ENCODE measurements around the gene RBFOX2.
"Not testable (repeated sequence)": the region's sequence is repeated elsewhere in the genome, so short reads cannot be mapped to it uniquely, and the experiment has no call there.

The RBFOX2 gene

DNA sequence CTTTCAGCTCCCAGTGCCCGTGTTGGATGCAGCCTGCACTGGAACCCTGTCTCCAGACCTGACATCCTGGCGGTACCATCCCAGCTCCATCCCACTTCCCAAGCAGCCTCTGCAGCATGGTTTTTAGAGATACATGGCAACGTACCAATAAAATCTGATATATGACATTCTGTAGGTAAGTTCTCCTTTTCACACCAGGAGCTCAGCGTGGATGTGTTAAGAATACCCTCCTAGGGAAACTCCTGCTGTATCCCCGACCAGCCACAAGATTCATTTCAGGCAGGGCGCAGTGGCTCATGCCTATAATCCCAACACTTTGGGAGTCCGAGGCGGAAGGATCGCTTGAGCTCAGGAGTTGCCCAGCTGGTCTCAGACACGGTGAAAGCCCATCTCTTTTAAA, 295.6 kb downstream of the RBFOX2 start:
- DNase-seq, result no peak

DNA sequence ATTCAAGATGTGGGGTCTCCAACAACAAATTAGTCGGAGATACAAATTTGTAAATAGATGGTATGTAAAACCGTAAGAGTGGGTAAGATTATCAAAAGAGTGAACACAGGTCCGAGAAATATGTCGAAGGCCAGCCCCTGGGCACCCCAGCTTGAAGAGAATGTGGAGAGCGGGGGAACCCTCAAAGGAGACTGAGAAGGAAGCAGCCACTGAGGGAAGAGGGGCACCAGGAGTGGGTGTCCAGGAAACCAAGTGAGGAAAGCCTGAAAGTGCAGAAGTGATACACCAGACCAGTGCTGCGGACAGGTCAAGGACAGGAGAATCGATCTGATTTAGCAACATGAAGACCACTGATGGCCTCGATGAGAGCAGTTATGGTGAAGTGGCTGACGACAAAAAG, 296.5 kb downstream of the RBFOX2 start:
- no peak for DNase-seq

DNA sequence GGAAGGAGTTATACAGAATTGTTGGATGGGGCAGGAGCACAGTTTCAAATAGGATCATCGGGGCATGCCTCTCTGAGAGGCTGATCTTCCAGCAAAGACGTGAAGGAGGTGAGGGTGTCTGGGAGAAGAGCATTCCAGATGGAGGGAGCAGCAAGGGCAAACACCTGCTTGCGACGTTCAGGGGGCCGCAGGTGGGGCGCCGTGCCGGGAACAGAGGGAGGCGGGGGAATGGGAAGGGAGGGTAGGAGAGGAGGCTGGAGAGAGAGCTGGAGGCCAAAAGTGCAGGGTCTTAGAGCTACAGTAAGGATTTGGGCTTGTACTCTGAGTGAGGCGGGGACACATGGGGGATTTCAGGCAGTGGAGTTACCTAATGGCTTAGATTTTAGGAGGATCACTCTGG, 297.3 kb downstream of the RBFOX2 start:
- DNase-seq, result no peak

DNA sequence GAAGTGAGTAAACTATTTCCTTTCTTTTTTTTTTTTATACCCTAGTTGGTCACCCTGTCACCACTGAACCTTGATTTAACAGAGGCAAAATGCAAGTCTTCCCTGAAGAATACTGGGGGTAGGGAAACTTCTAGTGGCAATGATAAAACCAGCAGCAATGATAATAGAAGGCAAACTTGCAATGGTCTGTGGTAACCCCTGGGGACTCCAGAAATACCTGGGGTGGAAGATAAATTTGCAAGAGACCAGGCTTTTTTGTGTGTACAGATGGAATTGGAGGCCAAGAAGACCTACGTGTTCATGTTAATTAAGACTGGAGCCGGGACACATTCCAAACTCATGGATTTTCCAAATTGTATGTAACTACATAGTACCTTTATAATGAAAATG, 299.3 kb downstream of the RBFOX2 start:
- DNase-seq, result no peak

DNA sequence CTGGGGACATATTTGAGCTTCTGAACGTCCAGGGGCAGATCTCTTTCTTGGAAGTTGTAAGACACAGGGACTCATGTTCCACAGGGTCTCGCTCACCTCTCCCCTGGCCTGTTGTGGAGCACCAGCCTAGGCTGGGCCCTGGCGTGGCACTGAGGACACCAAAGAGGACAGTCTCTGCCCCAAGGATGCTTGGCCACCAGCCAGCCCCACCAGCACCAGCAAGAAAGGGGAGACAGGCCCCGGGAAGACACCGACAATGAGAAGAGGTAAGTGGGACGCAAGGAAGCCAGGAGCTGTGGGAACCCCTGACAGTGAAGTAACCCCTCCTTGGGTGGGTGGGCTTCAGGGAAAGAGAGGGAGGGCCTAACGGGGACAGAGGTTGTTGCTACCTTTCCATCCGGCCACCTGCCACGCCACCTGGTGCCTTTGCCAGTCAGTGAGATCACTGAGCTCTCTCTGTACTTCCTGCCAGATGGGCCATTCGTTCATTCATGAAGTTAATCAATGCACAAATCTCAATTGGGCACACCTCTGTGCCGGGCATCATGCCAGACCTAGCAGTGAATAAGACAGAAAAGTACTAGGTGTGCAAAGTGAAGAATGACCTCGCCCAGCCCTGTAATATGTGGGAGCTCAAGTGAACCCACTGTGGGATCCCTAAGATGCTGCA, 299.9 kb downstream of the RBFOX2 start:
- DNase-seq, result no peak

DNA sequence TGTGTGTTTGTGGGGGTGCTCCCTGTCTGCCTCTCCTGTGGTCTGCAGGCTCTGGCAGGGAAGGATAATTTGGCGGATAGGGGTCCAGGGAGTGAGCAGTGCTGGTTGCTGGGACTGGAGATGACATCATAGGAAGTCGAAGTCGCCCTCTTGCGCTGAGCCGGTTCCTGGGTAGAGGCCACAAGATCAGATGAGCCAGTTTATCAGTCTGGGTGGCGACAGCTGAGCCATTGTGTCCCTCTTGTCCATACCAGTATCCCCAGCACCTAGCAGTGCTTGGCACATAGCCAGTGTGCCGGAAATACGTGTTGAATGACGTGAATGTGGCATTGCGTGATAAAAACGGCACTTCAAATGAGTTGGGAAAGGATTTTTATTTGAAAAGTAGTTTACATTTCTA, 301.2 kb downstream of the RBFOX2 start:
- DNase-seq, result no peak

DNA sequence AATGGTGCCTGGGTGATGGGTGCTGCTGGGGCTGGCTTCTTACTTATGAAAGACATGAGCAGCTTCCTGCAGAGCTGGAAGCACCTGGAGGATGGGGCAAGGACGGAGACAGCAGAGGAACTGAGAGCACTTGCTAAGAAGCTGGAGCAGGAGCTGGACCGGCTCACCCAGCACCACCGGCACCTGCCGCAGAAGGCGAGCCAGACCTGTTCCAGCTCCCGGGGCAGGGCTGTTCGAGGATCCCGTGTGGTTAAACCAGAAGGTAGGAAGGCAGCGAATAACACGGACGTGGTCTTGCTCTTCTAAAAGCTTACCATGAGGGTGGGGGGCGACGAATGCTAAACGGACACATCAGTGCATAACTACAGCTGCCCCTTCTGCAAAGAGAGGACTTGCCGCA, 301.7 kb downstream of the RBFOX2 start:
- DNase-seq, result no peak

DNA sequence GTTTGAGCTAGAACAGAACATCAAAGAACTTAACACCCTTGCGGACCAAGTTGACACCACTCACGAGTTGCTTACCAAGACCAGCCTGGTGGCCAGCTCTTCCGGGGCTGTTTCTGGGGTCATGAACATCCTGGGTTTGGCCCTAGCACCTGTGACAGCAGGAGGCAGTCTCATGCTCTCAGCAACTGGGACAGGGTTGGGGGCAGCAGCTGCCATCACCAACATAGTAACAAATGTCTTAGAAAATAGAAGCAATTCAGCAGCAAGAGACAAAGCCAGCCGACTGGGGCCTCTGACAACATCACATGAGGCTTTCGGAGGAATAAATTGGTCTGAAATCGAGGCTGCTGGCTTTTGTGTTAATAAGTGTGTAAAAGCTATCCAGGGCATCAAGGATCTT, 302.2 kb downstream of the RBFOX2 start:
- DNase-seq, result no peak

DNA sequence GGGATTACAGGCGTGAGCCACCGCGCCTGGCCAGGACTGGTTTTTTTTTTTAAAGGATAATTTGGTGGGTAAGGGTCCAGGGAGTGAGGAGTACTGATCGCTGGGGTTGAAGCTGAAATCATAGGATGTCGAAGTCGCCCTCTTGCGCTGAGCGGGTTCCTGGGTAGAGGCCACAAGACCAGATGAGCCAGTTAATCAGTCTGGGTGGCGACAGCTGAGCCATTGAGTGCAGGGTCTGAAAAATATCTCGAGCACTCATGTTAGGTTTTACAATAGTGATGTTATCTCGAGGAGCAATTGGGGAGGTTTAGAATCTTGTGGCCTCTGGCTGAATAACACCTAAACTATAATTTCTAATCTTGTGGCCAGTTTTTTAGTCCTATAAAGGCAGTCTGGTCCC, 303.1 kb downstream of the RBFOX2 start:
- DNase-seq, result no peak

DNA sequence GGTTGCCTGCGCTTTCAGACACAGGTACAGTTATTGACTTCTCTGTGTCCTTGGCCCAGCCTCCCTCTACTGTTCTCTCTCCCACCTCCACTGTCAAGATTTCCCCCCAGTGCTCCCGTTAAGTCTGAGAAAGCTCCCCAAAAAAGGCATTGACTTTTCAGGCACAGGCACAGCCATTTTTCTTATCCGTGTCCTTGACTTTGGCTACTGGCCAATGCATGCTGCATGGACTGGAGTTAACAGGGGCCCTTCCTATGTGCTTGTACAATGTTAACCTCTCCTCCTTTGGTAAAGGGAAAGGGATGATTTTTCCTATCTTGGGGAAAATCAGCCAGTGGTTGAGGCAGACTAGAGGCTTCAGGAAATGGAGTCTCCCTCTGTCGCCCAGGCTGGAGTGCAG, 306.7 kb downstream of the RBFOX2 start:
- no peak for DNase-seq

DNA sequence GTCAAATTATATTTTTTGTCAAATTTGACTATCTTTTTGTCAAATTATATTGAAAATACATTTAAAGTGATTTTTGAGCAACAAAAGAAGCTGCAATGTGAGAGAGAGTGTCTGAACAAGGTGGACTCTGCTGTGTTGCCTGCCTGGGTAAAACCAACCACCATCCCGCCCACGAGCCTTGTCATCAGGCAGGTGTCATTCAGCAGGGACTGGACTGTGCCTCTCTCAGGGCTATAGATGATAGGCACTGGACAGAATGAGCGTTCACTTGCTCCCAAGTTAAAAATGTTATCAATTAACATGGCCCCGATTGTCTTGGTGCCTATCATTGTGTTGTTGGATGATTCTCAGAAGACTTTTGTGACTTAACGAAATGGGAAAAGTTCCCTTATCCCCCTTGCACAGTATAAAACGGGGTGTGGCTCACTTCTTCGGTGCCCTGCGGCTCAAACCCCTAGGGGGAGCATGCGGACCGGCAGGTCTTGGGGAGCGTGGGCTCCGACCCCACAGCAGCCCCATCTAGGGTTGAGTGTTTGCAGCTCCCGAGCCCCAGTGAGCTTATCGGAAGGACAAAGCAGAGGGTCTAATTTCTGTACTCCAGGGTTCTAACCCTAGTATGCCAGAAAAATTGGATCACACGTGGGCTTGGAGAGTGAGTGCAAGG, 309.3 kb downstream of the RBFOX2 start:
- DNase-seq, result no peak

DNA sequence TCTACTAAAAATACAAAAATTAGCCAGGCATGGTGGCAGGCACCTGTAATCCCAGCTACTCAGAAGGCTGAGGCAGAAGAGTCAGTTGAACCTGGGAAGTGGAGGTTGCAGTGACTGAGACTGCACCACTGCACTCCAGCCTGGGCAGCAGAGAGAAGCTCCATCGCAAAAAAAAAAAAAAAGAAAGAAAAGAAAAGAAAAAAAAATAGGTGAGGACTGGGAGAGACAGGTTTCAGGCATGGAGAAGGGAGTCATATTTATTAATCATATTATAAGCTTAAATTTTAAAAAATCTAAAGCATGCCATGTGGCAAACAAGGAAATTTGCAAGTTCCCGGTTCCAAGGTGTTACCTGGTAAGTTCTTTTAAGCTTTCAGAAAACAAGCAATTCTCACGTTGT, 311.1 kb downstream of the RBFOX2 start, which contains the start of gene APOL5:
TSS of gene APOL5 (plus strand) at position 301 of the 400 bp plus-strand sequence. CDS start at position 301, 0 bp downstream.
- DNase-seq, result no peak

DNA sequence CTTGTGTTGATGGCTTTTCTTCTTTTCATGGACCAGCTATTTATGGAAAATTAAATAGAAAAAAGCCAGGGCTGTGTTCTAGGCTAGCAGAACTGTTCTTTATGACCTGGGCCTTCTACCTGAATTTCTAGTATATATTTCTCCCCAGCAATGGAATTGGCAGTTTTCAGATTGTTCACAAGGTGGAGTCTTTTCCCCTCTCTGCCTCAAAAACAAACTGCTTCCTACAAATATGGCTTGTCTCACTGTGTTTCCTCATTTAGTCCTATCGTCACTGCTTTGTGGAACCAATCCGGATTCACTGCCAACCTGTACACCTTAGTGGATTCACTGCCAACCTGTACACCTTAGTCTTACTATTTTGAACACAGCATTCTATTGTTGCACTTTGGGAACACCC, 316.0 kb downstream of the RBFOX2 start:
- no peak for DNase-seq

DNA sequence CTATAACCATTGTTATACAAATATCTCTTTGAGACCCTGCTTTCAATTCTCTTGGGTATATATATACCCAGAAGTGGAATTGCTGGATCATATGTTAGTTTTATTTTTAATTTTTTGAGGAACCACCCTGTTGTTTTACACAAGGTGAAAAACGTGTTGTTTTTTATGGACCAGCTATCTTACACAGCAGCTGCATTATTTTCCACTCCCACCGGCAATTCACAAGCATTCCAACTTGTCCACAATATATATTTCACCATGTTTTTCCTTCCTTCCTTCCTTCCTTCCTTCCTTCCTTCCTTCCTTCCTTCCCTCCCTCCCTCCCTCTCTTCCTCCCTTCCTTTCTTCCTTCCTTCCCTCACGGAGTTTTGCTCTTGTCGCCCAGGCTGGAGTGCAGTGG, 317.3 kb downstream of the RBFOX2 start:
- no peak for DNase-seq

DNA sequence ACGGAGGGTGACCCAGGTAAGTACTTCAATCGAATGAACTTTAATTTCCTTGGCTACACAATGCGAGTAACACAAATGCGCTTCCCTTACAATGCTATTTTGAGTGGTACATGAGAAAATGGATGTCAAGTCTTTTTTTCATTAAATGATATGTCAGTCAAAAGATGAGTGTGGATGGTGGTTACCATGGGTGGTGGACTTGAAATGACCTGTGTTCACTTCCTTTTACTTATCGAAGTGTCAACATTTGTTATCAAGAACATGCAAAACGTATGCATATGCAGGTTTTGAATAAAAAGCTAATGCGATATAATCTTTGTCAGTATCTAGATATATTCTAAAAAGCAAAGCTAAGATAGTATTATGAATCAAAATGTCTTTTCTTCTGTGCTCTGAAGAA, 319.7 kb downstream of the RBFOX2 start:
- DNase-seq, result no peak

DNA sequence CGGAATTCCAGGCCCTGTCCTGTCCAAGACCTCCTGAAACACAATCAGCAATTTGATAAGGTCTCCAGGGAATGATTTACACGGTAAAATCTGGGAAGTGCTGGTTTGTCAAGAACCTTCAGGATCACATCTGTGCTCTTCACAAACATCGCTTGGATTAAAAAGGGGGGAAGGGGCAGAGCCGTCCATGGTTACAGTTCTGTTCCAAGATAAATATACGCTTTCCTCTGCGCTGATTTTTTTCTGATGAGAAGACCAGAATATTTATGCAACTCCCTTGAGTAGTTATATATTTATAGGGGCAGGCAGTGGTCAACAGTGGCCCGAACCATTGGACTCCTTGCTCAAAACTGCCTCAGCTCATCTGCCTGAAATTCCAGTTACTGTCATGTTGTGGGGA, 320.2 kb downstream of the RBFOX2 start:
- no peak for DNase-seq

DNA sequence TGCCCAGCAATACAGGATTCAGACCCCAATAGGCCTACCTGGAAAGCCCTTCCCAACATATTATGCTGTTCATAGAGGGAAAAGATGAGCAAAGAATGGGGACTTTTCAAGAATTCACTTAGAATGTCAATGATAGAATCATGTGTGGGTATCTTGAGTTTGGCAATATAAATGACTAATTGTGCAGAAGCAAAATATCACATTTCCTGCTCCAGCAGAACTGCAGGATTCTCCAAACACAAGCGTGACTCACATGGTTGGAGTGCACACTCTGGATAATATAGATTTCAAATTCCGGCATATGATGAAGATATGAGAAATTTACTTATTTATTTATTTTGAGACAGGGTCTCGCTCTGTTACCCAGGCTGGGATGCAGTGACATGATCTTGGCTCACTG, 323.5 kb downstream of the RBFOX2 start:
- DNase-seq, result peak; percentile 89

DNA sequence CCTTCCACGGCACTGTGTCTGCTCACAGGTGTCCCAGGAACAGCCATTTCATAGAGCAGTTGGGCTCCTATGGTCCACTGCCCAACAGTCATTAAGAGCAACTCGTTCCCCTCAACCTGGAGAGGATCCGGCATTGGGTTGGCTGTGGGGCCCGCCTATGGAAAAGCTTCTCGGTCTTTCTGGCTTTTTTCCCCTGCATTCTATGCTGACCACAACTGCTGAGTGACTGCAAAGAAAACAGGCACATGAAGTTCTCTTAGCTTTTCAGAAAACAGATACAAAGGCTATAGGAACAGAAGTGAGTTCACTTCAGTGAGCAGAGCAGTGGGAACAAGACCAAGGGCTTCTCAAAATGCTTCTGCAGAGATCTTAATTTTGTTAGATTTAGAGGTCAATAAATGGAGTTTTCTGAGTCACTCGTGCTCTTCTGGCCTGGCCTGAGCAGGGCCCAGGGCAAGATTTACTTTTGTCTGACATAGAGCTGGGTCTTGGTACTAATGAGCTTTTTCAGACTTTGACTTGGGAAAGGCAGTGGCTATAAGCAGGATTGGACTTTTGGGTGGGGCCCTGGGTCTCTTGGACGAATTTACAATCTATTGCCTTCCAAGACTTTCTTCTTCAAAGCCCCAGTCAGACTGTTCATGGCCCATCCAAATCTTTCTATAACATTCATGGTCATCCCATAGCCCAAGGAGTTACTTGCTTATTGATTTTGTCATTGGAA, 324.6 kb downstream of the RBFOX2 start:
- no peak for DNase-seq

DNA sequence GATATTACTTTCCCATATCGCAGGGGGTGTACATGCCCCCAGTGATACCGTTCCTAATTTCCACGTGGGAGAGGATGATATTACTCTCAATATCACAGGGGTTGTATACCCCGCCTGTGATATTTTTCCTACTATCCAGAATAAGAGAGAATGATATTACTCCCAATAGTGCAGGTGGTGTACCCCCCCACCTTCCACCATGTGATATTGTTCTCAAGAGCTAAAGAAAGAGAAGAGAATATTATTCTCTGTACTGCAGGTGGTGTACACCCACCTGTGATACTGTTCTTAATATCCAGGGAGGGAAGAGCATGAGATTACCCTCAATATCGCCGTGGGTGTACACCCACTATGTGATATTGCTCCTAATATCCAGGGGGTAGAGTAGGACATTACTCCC, 328.8 kb downstream of the RBFOX2 start:
- DNase-seq, result not testable (repeated sequence)

DNA sequence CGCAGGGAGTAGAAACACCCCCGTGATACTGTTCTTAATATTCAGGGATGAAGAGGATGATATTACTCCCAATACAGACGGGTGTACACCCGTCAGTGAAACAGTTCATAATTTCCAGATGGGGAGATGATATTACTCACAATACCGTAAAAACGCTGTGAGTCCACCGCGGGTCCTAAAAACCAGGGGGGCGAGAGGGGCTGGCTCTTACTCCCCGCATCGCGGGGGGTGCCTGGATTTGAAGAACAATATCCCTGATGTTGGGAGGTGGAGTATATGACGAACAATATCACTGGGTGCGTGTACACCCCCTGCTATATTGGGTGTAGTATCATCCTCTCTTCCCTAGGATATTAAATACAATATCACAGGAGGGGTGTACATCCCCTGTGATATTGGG, 331.5 kb downstream of the RBFOX2 start:
- no peak for DNase-seq

DNA sequence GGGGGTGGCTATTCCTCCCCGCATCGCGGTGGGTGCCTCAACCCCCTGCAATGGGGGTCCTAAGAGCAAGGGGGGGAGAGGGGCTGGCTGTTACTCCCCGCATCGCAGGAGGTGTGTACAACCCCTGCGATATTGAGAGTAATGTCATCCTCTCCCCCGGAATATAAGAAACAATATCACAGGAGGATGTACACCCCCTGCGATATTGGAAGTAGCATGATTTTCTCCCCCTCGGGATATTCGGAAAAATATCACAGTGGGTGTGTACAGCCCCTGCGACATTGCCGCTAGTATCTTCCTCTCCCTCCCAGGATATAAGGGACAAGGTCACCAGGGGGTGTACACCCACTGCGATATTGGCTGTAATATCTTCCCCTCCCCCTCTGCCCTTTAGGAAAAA, 333.4 kb downstream of the RBFOX2 start:
- DNase-seq, result no peak

DNA sequence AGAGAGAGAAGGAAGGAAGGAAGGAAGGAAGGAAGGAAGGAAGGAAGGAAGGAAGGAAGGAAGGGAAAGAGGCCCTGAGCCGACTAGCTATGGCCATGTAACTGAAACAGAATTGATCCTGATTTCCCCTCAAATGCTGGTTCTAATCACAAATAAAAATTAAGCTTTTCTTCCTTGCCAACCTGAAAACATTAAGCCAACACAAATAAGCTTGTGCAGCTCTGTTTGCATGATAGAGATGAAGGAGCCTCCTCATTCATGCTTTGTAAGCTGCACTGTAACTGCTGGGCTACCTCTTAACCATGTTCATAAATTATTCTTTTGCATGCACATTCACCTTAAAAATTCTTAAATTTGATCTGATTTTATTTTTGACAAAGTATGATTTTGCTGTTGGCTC, 338.6 kb downstream of the RBFOX2 start:
- no peak for DNase-seq

DNA sequence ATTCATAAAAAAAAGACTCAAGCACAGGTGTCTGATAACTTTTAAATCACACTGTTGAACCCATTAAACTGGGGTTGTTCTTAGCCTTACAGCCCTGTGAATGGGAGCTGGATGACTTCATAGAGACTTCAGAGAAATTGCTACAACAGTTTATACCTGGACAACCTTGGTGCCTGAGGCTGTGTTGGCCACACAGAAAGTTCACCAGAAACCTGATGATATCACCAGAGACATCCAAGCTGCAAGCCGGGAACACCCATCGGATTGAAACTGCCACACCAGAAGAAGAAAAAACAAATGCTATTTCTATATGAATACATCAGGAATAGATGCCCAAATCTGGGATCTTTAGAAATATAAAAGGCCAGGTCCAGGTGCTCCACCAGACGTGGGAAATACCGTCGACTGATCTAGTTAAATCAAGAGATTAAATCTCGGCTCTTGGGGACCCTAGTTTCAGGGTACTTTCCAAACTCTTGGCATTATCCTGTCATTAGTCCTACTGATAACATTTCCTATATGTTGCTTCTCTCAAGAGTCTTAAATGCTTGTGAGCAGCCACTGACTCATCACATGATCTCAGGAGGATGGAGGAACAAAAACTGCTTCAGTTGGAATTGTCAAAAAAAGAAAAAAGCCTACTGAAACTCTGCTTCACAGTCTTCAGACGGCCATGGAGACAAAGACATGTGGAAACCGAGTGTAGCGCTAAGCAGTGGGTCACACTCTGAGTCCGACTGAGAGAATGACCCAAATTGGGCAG, 339.5 kb downstream of the RBFOX2 start:
- no peak for DNase-seq

All from EL (cell line).